ENCODE results near the gene PTPRB.

DNA sequence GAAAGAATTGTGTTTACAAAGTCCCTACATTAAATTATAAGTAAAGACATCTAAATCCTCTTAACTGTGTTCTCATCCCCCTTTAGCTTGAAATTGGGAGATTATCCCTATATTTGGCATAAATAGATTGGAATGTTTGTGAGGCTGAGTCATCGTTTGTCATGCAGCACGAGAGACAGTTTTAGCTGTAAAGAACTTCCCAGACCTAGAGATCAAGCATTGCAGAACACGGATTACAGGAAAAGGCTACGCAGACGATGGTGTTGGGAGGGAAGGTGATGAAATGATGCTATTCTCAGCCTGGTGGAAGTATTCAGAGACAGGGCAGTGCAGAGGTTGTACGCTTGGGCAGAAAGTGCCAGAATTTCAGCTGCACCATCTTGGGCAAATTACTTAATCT lies 93.8 kb downstream of the PTPRB start:
- TF ChIP-seq, protein P1, sequence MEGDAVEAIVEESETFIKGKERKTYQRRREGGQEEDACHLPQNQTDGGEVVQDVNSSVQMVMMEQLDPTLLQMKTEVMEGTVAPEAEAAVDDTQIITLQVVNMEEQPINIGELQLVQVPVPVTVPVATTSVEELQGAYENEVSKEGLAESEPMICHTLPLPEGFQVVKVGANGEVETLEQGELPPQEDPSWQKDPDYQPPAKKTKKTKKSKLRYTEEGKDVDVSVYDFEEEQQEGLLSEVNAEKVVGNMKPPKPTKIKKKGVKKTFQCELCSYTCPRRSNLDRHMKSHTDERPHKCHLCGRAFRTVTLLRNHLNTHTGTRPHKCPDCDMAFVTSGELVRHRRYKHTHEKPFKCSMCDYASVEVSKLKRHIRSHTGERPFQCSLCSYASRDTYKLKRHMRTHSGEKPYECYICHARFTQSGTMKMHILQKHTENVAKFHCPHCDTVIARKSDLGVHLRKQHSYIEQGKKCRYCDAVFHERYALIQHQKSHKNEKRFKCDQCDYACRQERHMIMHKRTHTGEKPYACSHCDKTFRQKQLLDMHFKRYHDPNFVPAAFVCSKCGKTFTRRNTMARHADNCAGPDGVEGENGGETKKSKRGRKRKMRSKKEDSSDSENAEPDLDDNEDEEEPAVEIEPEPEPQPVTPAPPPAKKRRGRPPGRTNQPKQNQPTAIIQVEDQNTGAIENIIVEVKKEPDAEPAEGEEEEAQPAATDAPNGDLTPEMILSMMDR (IDR thresholded peaks at IDR 0.05), result no peak
- TF ChIP-seq POLR2A (IDR thresholded peaks at IDR 0.05), result no peak

Measured in adrenal gland (tissue), 5 donors.